SHP77 treated with DMSO at 0.1 percent for 48 hours (cell line): ENCODE results near the gene KIF4A.

Experiments
- DNase-seq: peaks from one replicate; lab custom pipeline; 2025; lab: John Stamatoyannopoulos, UW

The KIF4A gene

DNA sequence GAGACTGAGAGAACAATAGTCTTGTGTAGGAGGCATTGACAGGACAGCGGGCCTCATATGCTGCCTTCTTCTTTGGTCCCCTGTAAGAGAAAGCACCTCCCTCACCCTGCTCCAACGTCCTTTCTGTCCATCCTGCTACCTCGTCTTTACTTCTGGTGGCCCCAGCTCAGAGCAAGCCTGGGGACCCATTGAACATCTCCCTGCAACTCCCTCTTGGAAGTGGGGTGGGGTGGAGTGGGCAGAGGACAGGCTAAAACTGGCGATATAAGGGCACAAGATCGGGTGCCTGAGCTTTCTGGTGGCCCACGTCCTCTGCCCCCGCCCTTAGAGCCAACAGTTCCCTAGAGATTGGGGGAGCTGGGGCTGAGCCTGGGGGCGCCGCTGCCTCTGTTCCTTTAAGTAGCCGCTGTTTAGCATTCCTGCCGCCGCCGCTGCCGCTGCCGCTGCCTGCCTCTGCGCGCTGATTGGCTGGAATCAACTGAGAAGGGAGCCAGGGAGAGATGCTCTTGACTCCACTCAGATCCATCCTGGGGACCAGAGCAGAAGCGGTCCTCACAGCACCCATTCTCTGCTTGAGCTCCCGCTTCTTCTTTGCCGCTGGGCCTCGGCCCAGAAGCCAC, 154.5 kb downstream of the KIF4A start, which contains the start of gene DLG3:
DLG3 (plus strand) TSS at position 510 of the 620 bp plus-strand sequence. CDS start 367 bp downstream, outside the sequence.
- no peak for DNase-seq

DNA sequence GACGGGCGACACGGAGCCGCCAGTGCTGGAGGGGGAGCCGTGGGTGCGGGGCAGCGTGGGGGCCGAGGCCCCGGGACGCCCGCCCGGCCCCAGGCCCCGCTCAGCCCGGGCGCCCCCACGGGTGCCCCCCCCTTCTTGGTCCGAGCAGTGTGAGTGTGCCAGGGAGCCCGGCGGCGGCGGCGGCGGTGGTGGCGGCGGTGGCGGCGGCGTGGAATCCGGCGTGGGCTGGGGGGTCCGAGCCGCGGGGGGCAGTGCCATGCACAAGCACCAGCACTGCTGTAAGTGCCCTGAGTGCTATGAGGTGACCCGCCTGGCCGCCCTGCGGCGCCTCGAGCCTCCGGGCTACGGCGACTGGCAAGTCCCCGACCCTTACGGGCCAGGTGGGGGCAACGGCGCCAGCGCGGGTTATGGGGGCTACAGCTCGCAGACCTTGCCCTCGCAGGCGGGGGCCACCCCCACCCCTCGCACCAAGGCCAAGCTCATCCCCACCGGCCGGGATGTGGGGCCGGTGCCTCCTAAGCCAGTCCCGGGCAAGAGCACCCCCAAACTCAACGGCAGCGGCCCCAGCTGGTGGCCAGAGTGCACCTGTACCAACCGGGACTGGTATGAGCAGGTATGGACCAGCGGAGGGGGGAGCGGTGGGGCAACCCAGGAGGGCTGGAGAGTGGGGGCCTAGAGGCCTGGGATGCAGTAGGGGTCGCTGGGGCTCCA, 155.2 kb downstream of the KIF4A start:
- DNase-seq, result no peak

DNA sequence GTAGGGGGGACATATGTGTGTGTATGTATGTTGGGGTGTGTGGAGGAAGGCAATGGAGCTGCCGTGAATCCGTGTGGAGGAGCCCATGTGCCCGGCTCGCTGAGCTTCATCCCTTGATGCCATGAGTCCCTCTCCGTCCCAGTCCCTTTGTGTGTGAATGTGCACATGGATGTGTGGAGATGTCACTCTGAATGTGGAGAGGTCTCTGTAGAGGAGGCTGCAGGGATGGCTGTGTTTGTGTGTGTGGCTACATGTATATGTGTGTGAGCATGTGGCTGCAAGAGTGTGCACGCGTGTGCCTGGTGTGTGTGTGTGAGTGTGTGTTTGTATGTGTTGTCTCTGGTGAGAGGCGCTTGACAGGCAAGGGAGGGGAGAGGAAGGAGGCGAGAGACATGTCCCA, 156.0 kb downstream of the KIF4A start:
- no peak for DNase-seq

DNA sequence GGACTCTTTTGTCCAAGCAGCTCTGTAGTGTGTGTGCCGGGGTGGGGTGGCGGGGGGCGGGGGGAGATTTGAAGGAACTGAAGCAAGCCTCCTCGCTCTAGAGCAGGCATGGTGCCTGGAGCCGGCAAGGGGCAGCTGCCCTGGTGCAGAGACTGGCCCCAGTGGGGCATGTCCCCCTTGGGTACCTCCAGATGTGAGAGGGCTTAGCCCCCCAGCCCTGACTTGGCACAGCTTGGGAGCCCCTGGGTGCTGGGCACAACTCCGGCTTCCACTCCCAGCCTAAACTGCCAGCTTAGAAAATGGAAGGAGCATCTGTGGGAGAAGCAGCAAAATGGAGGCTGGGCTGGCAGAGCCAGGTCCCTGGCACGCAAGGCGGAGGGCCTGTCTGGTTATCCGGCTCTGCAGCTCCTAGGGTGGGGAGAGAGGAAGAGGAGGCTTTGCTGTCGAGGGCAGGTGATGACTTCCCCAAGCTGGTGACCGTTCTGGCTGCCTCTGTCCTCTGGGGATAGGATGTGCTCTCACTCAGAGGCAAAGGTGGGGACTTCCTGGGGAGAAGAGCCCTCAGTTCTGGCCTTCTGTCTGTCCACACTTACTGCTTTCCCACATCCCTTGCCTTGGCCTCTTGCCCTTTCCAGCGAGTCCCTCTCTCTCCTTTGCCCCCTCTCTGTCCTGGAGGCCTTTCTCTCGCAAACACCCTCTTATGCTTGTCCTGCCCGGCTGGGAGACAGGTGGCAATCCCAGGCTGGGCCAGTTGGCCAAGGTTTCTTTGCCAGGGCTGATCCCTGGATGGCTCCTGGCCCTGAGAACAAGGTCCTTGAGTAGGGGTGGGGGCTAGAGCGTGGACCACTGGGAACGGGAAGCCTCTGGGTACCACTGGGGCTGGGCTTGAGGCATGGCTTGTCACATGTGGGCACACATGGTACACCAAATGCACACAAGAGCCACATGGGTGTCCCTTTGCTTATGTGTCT, 156.8 kb downstream of the KIF4A start:
- DNase-seq, result no peak

GRCh38 chrX:70449457-70449966, 159.6 kb downstream of the KIF4A start:
- DNase-seq, result no peak

DNA sequence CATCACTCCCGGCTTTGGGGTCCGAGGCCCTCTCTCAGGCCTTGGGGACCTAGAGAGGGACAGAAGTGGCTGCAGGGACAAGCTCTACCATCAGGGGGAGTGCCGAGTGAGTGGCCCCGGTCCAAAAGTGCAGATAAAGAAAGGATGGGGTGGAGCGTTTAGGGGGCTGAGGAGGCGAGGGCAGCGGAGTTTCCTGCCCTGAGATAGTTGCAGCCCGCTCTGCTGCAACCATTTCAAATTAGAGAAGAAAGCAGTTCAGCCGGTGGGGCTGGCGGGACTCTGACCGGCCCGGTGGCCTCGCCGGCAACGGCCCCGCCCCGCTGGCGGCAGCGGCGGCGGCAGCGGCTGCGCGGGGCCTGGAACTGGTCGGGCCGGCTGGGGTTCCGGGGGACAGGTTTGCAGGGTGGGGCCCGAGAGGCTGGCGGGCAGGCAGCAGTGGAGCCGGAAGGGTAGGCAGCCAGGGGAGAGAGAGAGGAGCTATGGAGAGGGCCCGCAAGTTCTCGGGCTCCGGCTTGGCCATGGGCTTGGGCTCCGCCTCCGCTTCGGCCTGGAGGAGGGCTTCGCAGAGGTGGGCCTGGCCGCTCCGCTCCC, 162.3 kb downstream of the KIF4A start:
- DNase-seq, result no peak

DNA sequence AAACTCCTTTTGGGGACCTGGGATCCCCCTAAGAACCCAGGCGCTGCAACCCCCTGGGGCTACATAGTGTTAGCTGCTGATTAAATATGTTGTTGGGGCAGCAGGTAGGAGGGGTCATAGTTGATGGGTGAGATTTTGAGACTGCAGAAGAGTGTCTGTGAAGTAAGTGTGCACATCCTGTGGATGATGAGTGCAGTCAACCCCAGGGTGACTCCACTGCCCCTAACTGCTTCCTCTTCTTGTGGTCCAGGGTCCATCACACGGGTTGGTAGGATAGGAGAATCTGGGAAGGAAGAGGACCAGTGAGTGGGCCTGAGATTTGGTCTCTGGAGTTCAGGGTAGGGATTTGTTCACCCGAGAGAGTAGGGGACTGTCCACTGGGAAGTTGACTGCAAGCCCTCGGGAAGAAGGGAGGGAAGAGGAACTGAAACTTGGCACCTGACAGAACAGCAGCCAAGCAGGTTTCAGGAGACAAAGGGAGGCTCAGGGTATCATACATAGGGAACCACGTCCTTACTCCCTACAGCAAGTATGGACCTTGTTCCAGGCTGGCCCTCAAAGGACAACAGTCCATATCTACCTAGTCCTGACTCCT, 163.2 kb downstream of the KIF4A start:
- no peak for DNase-seq

DNA sequence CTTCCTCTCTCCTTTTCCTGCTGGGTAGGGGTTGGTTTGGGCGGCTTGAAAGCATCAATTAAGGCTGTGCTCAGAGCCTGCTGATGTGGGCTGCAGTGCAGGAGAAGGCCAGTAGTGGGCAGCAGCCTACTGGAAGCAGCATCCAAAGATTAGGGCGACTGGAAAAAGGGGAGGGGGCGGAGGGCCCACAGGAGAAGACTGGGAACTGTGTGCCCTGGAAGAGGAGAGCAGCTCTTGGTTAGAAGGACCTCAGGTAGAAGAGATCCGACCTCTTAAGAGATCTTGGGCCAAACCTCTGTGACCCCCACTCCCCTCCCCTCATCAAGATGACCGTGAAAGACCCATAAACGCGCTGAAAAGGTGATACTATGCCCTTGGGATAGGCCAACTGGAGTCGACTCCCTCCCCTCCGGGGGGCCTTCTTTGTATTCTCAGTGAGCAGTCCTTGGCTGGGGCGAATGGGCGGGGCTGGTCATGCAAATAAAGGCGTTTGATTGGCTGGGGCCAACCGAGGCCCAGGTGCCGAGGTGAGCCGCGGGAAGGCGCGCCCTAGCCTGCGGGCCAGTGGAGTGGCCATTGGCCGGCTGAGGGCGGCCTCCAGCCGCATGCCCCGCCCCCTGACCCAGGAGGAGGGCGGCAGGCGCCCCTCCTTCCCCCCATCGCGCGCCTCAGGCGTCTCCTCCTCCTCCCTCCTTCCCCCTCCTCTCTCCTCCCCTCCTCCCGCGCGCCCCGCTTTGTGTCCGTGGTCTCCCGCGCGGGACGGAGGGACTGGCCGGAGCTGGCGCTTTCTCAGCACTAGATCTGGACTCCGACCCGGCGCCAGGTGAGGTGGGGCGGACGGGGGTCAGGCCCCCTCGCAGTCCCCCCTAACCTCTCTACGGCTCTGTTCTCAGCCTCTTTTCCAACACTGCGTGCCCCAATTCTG, 164.8 kb downstream of the KIF4A start:
- peak; percentile 72 for DNase-seq

DNA sequence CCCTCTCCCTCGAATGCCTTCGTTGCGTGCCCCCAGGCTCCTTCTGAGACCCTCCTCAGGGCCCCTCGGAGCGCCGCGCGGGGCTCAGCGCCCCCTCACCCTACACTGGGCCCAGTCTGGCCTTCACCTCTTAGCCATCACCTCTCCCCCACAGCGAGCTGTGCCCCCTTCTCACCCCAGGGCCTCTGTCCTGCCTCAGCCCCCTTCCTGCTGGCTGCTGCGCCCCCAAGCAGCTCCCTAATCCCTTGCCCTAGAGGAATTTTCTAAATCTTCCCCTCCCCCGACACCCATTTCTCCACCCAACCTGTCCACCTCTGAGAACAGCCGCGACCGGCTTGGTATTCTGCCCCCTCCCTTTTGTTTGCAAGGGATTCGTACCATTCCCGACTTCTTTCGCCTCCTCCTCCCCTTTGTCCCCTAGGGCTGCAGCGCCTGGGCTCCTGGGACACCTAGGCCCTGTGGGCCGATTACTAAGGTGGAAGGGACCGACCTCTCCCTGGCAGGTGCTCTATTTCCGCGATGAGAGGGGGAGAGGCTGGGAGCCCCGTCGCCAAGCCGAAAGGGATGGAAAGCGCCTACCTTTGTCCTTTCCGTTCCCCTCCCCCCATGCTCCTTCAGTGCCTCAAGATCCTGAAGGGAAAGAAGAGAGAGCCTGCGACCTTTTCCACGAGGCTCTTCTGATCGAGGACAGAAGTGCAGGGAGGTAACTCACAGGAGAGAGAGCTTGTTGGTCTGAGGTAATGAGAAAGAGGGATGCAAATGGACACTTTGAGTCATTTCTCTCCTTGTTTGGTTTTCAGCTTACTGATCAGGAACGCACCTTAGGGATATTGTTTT, 165.7 kb downstream of the KIF4A start:
- no peak for DNase-seq

GRCh38 chrX:70456256-70456655, 166.4 kb downstream of the KIF4A start:
- DNase-seq, result no peak

DNA sequence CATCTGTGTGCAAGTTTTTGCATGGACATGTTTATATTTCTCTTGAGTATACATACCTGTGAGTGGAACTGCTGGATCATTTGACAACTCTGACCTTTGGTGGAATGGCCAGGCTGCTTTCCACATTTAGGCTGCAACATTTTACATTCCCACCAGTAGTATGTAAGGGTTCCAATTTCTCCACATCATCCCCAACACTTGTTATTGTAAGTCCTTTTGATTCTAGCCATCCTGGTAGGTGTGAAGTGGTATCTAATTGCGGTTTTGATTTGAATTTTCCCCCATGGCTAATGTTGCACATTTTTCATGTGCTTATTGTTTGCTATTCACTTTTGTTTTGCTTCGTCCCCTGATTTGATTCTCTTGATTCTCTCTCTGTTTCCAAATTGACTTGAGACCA, 171.1 kb downstream of the KIF4A start:
- DNase-seq, result no peak

DNA sequence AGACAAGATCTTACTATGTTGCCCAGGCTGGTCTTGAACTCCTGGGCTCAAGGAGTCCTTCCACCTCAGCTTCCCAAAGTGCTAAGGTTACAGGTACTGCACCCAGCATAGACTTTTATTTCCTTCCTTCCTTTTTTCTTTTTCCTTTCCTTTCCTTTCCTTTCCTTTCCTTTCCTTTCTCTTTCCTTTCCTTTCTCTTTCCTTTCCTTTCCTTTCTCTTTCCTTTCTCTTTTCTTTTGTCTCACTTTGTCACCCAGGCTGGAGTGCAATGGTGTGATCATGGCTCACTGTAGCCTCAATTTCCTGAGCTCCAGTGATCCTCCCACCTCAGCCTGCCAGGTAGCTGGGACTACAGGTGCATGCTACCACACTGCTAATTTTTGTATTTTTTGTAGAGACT, 174.1 kb downstream of the KIF4A start:
- no peak for DNase-seq

DNA sequence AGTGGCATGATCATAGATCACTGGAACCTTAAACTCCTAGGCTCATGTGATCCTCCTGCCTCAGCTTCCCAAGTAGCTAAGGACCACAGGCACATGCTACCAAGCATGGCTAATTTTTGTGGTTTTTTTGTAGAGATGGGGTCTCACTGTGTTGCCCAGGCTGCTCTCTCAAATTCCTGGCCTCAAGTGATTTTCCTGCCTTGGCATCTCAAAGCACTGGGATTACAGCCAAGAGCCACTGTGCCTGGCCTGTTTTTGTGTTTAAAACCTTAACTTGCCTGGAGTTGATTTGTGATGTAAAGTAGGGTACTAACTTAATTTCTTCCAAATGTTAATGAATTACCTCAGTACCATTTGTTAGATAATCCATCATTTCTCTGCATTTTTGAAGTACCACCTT, 177.1 kb downstream of the KIF4A start:
- DNase-seq, result no peak

GRCh38 chrX:70468709-70469108, 178.8 kb downstream of the KIF4A start:
- DNase-seq, result no peak
